22Rv1 (cell line): ENCODE measurements around the gene LIM2.

Source experiments
- H3K27ac ChIP-seq: fragments of 450-650 bp; 2 replicates; pipeline ENCODE4 v1.5.1; 2017
- ZFX ChIP-seq: fragments of 450-650 bp; IDR thresholded peaks from 2 replicates; pipeline ENCODE4 v1.6.1; 2017; ENCODE audit warnings: antibody characterized with exemption, borderline replicate concordance
- TF ChIP-seq, protein P1 (sequence below): fragments of 450-650 bp; IDR thresholded peaks from 2 replicates; pipeline ENCODE4 v1.5.1; 2017; ENCODE audit warnings: mild to moderate bottlenecking

The LIM2 gene

GRCh38 chr19:51361239-51361638, 26.5 kb downstream of the LIM2 start:
- TF ChIP-seq ZFX, result no peak
- TF ChIP-seq, protein P1, sequence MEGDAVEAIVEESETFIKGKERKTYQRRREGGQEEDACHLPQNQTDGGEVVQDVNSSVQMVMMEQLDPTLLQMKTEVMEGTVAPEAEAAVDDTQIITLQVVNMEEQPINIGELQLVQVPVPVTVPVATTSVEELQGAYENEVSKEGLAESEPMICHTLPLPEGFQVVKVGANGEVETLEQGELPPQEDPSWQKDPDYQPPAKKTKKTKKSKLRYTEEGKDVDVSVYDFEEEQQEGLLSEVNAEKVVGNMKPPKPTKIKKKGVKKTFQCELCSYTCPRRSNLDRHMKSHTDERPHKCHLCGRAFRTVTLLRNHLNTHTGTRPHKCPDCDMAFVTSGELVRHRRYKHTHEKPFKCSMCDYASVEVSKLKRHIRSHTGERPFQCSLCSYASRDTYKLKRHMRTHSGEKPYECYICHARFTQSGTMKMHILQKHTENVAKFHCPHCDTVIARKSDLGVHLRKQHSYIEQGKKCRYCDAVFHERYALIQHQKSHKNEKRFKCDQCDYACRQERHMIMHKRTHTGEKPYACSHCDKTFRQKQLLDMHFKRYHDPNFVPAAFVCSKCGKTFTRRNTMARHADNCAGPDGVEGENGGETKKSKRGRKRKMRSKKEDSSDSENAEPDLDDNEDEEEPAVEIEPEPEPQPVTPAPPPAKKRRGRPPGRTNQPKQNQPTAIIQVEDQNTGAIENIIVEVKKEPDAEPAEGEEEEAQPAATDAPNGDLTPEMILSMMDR, result no peak
- no peak overlapping the region for H3K27ac ChIP-seq

DNA sequence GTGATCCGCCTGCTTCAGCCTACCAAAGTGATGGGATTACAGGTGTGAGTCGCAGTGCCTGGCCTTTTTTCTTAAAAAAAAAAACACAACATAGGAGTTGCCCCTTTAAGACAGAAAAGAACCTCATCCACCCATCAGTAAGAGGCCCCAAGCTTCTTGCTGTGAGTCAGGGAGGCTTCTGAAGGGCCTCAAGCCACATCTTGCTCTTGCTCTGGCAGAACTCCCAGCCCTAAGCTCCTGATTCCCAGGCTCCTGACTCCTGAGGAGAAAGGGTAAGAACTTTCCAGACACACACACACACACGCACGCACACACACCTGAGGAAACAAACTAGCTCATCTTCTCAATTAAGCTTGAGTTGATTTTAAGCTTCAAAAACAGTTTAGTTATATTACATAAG, 28.5 kb downstream of the LIM2 start:
- no peak overlapping the region for H3K27ac ChIP-seq

GRCh38 chr19:51357952-51358351, 29.8 kb downstream of the LIM2 start:
- no peak overlapping the region for H3K27ac ChIP-seq
- TF ChIP-seq, protein P1, result no peak
- no peak for TF ChIP-seq ZFX

More for the DNA sequence above, 28.5 kb downstream of the LIM2 start:
- TF ChIP-seq, protein P1, result no peak
- no peak for TF ChIP-seq ZFX

DNA sequence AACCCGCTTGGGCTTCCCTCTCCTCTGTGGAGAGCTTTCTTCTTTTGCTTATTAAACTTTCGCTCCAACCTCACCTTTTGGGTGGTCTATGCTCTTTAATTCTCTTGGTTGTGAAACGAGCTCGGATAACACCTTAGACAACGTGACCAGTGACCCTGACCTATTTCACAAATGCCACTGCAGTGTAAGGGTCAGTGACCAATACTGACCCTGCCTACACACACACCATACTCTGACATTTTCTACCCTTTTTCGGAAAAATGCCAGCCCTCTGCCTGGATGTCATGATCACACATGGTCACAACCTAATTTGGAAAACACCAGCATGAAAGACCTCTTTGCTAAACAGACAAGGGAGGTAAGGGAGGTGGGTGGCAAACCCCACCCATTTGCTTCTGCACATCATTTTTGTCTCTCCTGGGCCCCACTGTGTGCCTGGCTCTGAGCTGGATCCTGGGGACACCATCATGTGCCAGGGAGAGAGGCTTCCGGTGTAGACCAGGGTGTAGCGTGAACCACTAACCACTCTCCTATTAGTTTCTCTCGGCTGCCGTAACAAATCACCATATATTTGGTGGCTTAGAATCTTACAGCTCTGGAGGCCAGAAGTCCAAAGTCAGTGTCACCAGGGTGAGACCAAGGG, 31.5 kb downstream of the LIM2 start:
- TF ChIP-seq, protein P1, result no peak
- no peak for TF ChIP-seq ZFX
- no peak overlapping the region for H3K27ac ChIP-seq

GRCh38 chr19:51354742-51355148, 33.0 kb downstream of the LIM2 start:
- TF ChIP-seq ZFX, result no peak
- TF ChIP-seq, protein P1, result no peak
- H3K27ac ChIP-seq, result no peak overlapping the region

- no peak for TF ChIP-seq ZFX
- TF ChIP-seq, protein P1, result no peak
- H3K27ac ChIP-seq, result no peak overlapping the region
These were observed 33.6 kb downstream of the LIM2 start for GRCh38 chr19:51354103-51354741.

DNA sequence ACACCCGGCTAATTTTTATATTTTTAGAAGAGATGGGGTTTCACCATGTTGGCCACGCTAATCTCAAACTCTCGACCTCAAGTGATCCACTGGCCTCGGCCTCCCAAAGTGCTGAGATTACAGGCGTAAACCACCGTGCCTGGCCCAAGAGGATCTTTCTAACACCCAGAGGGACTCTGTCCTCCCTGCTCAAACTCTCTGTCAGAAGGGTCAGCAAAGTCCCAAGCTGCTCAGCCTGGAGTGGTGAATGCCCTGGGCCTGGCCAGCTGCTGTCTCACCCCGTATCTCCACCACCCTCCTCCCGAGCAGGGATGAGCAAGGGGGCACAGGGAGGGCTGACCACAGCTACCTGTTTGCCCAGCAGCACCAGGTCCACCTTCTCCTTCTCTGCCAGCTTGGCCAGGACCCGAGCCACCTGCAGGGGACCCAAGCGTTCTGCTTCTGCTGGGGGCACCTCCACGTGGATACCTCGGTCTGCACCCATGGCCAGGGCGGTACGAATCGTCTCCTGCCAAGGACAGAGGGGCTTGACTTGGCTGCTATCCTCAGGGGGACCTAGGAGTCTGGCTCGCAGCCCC, 34.9 kb downstream of the LIM2 start:
- TF ChIP-seq, protein P1, result no peak
- no peak for TF ChIP-seq ZFX
- H3K27ac ChIP-seq, result no peak overlapping the region
